HUES64 (cell line): Measurements from ENCODE around the gene XPR1.
"Not testable (repeated sequence)": the region's sequence is repeated elsewhere in the genome, so short reads cannot be mapped to it uniquely, and the experiment has no call there.

ENCODE experiments used
- H3K27ac ChIP-seq: 2 replicates; pipeline ENCODE4 v1.7.0; 2013; ENCODE audit warnings: low read depth, low read length, inconsistent platforms
- H3K27me3 ChIP-seq: 2 replicates; pipeline ENCODE4 v1.6.1; 2013; ENCODE audit warnings: mild to moderate bottlenecking, low read length; ENCODE audit not compliant: insufficient read depth
- H3K36me3 ChIP-seq: 2 replicates; pipeline ENCODE4 v1.6.1; 2013; ENCODE audit warnings: mild to moderate bottlenecking, low read length; ENCODE audit not compliant: insufficient read depth
- H3K4me1 ChIP-seq: 2 replicates; pipeline ENCODE4 v1.6.1; 2013; ENCODE audit warnings: mild to moderate bottlenecking, low read length, moderate library complexity; ENCODE audit not compliant: insufficient read depth
- H3K4me3 ChIP-seq: 2 replicates; pipeline ENCODE4 v1.5.1; 2013; ENCODE audit warnings: mild to moderate bottlenecking, low read length, moderate library complexity
- H3K9ac ChIP-seq: 2 replicates; pipeline ENCODE4 v1.6.1; 2013; ENCODE audit warnings: mild to moderate bottlenecking, low read depth, low read length
- H3K9me3 ChIP-seq: 2 replicates; pipeline ENCODE4 v1.6.1; 2013; ENCODE audit warnings: low read depth, low read length; ENCODE audit not compliant: insufficient read depth
- WGBS: fragments of 150-250, 120-280 bp; methylation state at CpG from one replicate; pipeline ENCODE4 v1.1.7; 2013; ENCODE audit warnings: missing lambda C conversion rate; 5-methylcytosine and 5-hydroxymethylcytosine counted together

Gene XPR1

DNA sequence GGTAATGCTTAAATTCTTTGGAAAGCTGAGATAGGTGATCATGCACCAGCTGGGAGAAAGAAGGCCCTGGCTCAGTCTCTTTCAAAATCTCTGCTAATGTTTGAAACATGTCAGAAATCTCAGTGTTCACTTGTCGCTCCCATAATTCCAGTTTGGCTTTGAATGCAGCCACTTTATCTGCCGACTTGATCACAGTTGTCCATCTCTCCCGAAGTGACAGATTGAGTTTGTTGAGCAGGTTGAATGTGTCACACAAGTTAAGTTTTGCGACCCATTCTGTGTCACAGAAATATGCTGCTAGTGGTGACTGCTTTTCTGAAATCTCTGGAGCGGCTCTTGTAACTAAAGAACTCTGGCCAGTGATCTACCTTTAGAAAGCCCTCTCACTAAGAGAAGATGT, 13.4 kb downstream of the XPR1 start:
- not testable (repeated sequence) for H3K27ac ChIP-seq, H3K9ac ChIP-seq, H3K36me3 ChIP-seq, H3K4me1 ChIP-seq, H3K27me3 ChIP-seq, H3K9me3 ChIP-seq, H3K4me3 ChIP-seq
- 94% methylated on average over 5 of the region's 5 CpGs for WGBS

DNA sequence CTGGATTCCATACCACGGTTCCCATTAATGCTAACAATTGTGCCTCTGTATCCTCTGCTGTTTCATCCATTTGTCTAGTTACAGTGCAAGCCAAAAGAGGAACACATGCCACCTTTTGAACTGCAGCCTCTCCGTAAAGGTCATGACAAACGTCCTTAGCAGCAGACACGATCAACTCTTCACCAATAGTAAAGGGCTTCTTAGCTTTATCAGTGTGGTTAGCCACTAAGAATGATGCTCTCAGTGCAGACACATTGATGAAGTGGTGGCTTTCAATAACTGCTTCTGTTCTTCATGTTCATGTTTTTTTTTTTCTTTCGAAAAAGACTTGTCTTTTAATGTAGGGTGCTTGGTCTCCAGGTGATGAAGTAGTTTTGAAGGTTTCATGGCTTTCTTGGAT, 14.3 kb downstream of the XPR1 start:
- Histone ChIP-seq H3K4me1 (no peaks in the 10 kb centered on the region; the same call in 1 of the 2 replicates), H3K27me3 (no peaks in the 10 kb centered on the region), H3K4me3 (no peak overlapping the region), H3K27ac (no peak overlapping the region), H3K36me3 (no peaks in the 10 kb centered on the region), H3K9ac (no peak overlapping the region), H3K9me3 (no peaks in the 10 kb centered on the region)
- 97% methylated on average over 5 of the region's 5 CpGs for WGBS

- H3K4me1 ChIP-seq, result no peaks in the 10 kb centered on the region; the same call in 1 of the 2 replicates
- no peak overlapping the region for H3K4me3 ChIP-seq
- H3K9ac ChIP-seq, result no peak overlapping the region
- H3K27me3 ChIP-seq, result no peaks in the 10 kb centered on the region
- no peak overlapping the region for H3K27ac ChIP-seq
- WGBS, result 98% methylated on average over 4 of the region's 4 CpGs
- H3K36me3 ChIP-seq, result no peaks in the 10 kb centered on the region
- no peaks in the 10 kb centered on the region for H3K9me3 ChIP-seq
Observed at GRCh38 chr1:180646547-180646946, 14.7 kb downstream of the XPR1 start.

GRCh38 chr1:180652792-180653191, 21.0 kb downstream of the XPR1 start:
- Histone ChIP-seq H3K36me3 (no peaks in the 10 kb centered on the region), H3K27me3 (no peaks in the 10 kb centered on the region), H3K4me1 (no peaks in the 10 kb centered on the region), H3K9ac (no peak overlapping the region), H3K4me3 (no peak overlapping the region), H3K9me3 (peaks cover 11% of the 10 kb centered on the region), H3K27ac (no peak overlapping the region)
- 98% methylated on average over 2 of the region's 2 CpGs for WGBS

- no peak overlapping the region for H3K9ac ChIP-seq
- no peak overlapping the region for H3K4me3 ChIP-seq
- peaks cover 11% of the 10 kb centered on the region for H3K9me3 ChIP-seq
- no peaks in the 10 kb centered on the region for H3K36me3 ChIP-seq
- H3K27me3 ChIP-seq, result no peaks in the 10 kb centered on the region
- no peaks in the 10 kb centered on the region for H3K4me1 ChIP-seq
- no peak overlapping the region for H3K27ac ChIP-seq
Observed at GRCh38 chr1:180662709-180663108, 30.9 kb downstream of the XPR1 start.

DNA sequence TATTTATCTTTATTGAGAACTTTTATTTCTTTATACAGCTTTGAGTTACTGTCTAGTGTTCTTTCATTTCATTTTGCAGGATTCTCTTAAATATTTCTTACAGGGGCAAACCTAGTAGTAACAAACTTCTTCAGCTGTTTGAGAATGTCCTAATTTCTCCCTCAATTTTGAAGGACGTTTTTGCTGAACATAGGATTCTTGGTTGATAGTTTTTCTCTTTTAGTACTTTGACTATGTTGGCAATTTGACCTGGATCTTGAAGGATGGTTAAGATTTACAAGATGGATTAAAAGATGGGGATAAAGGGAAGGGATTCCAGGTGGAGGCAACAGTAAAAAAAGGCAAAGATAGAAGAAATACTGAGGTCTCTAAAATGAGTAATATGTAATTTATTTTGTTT, 38.9 kb downstream of the XPR1 start:
- peaks cover 12% of the 10 kb centered on the region for H3K4me1 ChIP-seq
- 91% methylated on average over 1 of the region's 1 CpG for WGBS
- H3K9ac ChIP-seq, result no peak overlapping the region
- H3K9me3 ChIP-seq, result no peaks in the 10 kb centered on the region; the same call in 1 of the 2 replicates
- no peaks in the 10 kb centered on the region for H3K27me3 ChIP-seq
- H3K4me3 ChIP-seq, result no peak overlapping the region
- H3K27ac ChIP-seq, result no peak overlapping the region
- H3K36me3 ChIP-seq, result no peaks in the 10 kb centered on the region

DNA sequence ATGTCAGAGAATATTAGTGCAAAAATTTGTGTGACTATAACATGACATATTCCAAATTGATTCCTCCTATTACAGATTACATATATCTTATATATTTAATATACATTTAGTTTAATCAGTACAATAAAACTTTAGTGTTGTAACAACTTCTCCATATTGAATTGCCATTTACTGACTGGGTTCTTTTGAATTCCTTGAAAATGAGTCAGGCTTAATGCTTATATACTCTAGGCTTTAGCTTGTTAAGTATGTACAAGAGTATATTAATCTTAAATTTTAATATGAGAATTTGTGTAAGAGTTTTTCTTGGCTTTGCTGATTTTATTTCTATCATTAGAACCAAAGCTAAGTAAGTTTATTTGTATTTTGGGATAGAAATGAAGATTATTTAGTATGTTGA, 40.3 kb downstream of the XPR1 start:
- H3K4me1 ChIP-seq, result peaks cover 25% of the 10 kb centered on the region
- no peak overlapping the region for H3K9ac ChIP-seq
- H3K27ac ChIP-seq, result no peak overlapping the region
- H3K36me3 ChIP-seq, result no peaks in the 10 kb centered on the region
- no peaks in the 10 kb centered on the region; the same call in 1 of the 2 replicates for H3K9me3 ChIP-seq
- H3K4me3 ChIP-seq, result no peak overlapping the region
- H3K27me3 ChIP-seq, result no peaks in the 10 kb centered on the region

GRCh38 chr1:180672505-180672904, 40.7 kb downstream of the XPR1 start:
- H3K36me3 ChIP-seq, result no peaks in the 10 kb centered on the region

GRCh38 chr1:180674603-180675530, 43.0 kb downstream of the XPR1 start:
- no CpG with 5 or more reads among the region's 1 CpG for WGBS
- no peak overlapping the region for H3K4me3 ChIP-seq
- no peaks in the 10 kb centered on the region for H3K36me3 ChIP-seq
- H3K9me3 ChIP-seq, result no peaks in the 10 kb centered on the region; the same call in 1 of the 2 replicates
- H3K27ac ChIP-seq, result peak overlapping the region; percentile 36
- peaks cover 25% of the 10 kb centered on the region for H3K4me1 ChIP-seq
- H3K27me3 ChIP-seq, result no peaks in the 10 kb centered on the region
- H3K9ac ChIP-seq, result no peak overlapping the region; the same call in 1 of the 2 replicates

More at GRCh38 chr1:180672505-180672904, 40.7 kb downstream of the XPR1 start:
- no peaks in the 10 kb centered on the region; the same call in 1 of the 2 replicates for H3K9me3 ChIP-seq
- H3K27ac ChIP-seq, result no peak overlapping the region
- no peak overlapping the region for H3K4me3 ChIP-seq
- no peaks in the 10 kb centered on the region for H3K27me3 ChIP-seq
- H3K9ac ChIP-seq, result no peak overlapping the region
- peaks cover 25% of the 10 kb centered on the region for H3K4me1 ChIP-seq

DNA sequence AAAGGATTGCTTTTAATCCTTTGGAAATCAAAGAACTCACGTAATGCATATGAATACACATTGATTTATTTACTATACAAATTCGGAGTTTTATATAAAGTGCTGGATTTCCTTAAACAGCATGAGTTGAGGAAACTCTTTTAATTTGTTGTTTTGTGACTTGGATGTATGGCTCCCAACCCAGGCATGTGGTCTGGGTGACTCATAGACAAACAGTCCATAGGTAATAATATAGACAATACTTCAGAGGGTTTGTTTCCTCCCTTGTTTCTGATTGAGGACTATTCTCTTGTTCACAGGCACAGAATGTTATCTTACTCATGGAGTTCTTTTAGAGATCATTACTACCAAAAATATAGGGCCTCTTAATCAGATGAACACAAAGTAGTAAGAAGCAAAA, 43.8 kb downstream of the XPR1 start:
- no peaks in the 10 kb centered on the region for H3K36me3 ChIP-seq
- peak overlapping the region; percentile 36 for H3K27ac ChIP-seq
- no peaks in the 10 kb centered on the region for H3K27me3 ChIP-seq
- WGBS, result no CpG with 5 or more reads among the region's 2 CpGs
- H3K4me3 ChIP-seq, result no peak overlapping the region
- no peaks in the 10 kb centered on the region; the same call in 1 of the 2 replicates for H3K9me3 ChIP-seq
- peaks cover 25% of the 10 kb centered on the region for H3K4me1 ChIP-seq
- H3K9ac ChIP-seq, result no peak overlapping the region; the same call in 1 of the 2 replicates

DNA sequence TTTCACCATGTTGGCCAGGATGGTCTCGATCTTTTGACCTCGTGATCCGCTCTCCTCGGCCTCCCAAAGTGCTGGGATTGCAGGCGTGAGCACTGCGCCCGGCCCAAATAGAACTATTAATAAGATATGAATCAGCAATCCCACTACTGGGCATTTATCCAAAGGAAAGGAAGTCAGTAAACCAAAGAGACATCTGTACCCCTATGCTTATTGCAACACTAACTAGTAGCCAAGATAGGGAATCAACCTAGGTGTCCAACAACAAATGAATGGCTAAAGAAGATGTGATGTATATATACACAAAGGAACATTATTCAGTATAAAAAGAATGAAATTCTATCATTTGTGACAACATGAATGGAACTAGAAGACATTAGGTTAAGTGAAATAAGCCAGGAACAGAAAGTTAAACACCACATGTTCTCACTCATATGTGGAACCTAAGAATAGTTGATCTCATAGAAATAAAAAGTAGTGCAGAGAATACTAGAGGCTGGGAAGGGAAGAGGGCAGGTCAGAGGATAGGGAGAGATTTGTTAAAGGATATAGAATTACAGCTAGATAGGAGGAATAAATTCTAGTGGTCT, 48.8 kb downstream of the XPR1 start:
- peaks cover 4% of the 10 kb centered on the region; the same call in 1 of the 2 replicates for H3K36me3 ChIP-seq
- no peak overlapping the region for H3K27ac ChIP-seq
- no peaks in the 10 kb centered on the region for H3K9me3 ChIP-seq
- 94% methylated on average over 7 of the region's 7 CpGs for WGBS
- H3K4me1 ChIP-seq, result peaks cover 13% of the 10 kb centered on the region
- no peaks in the 10 kb centered on the region for H3K27me3 ChIP-seq
- H3K4me3 ChIP-seq, result no peak overlapping the region
- H3K9ac ChIP-seq, result no peak overlapping the region
